ENCODE results near the gene ZNF326. TPM values are rescaled to one million over a fixed set of nuclear protein-coding genes. Genes with fewer than 3 reads are reported as not detected.
"Not testable (repeated sequence)": the region's sequence is repeated elsewhere in the genome, so short reads cannot be mapped to it uniquely, and the experiment has no call there.

ZNF326 gene
- total RNA-seq, 1 experiment from 2014 or later: 26.2 TPM

GRCh38 chr1:89995598-89996449 lies 914 bp downstream of the ZNF326 start:
- Histone ChIP-seq H3K9me3 (ENCODE audit: insufficient read depth, low read depth) (no peaks in the 10 kb centered on the region), H3F3A (ENCODE audit: insufficient read depth, low read depth) (peaks cover 37% of the 10 kb centered on the region), H3K27me3 (ENCODE audit: insufficient read depth, low read depth) (no peaks in the 10 kb centered on the region), H3K4me3 (peak overlapping the region; percentile 70), H3K36me3 (ENCODE audit: low read depth) (peaks cover 43% of the 10 kb centered on the region), H3K4me2 (peak overlapping the region; percentile 98), H3K79me2 (ENCODE audit: low read depth) (peaks cover 69% of the 10 kb centered on the region), H2AFZ (peak overlapping the region; percentile 82), H3K4me1 (replicated peaks; ENCODE audit: insufficient read depth) (peaks cover 78% of the 10 kb centered on the region), H3K27ac (peak overlapping the region; percentile 87), H3K9me2 (ENCODE audit: insufficient read depth) (no peaks in the 10 kb centered on the region), H4K20me1 (ENCODE audit: insufficient read depth) (peaks cover 49% of the 10 kb centered on the region)
- BruUV-seq (replicated peaks): no TSS peak
- intact Hi-C loops (cut with micrococcal nuclease; ENCODE audit: unreplicated experiment): loop anchor here (10.0 kb wide), 2 partner anchors 361 to 391 kb away; partner anchors contain the start of gene LRRC8C
- ChIA-PET CTCF (interaction anchor here (0.5 to 0.6 kb wide), 2 partner anchors 15 to 215 kb away, joined by 3 to 5 read pairs; no protein-coding TSS in a partner anchor), POLR2A (ENCODE audit: unreplicated experiment) (interaction anchor here (0.6 to 0.7 kb wide), 5 partner anchors 23 to 1115 kb away, joined by 3 to 5 read pairs (median 3); no protein-coding TSS in a partner anchor)
- TF ChIP-seq EZH2 (IDR thresholded peaks at IDR 0.05; ENCODE audit: low read depth): no peak
- TF ChIP-seq CTCF (conservative IDR thresholded peaks at IDR 0.05): no peak
- peak in 1 of 2 experiments; percentile 57 for DNase-seq

- Histone ChIP-seq H4K20me1 (ENCODE audit: insufficient read depth) (peaks cover 55% of the 10 kb centered on the region), H3K4me2 (peak overlapping the region; percentile 98), H3F3A (ENCODE audit: insufficient read depth, low read depth) (peaks cover 33% of the 10 kb centered on the region), H2AFZ (no peak overlapping the region), H3K27me3 (ENCODE audit: insufficient read depth, low read depth) (no peaks in the 10 kb centered on the region), H3K27ac (peak overlapping the region; percentile 87), H3K4me3 (peak overlapping the region; percentile 70), H3K79me2 (ENCODE audit: low read depth) (peaks cover 76% of the 10 kb centered on the region), H3K36me3 (ENCODE audit: low read depth) (peaks cover 50% of the 10 kb centered on the region), H3K9me3 (ENCODE audit: insufficient read depth, low read depth) (no peaks in the 10 kb centered on the region), H3K9me2 (ENCODE audit: insufficient read depth) (no peaks in the 10 kb centered on the region), H3K4me1 (replicated peaks; ENCODE audit: insufficient read depth) (peaks cover 78% of the 10 kb centered on the region)
- TF ChIP-seq CTCF (conservative IDR thresholded peaks at IDR 0.05) (no peak), EZH2 (IDR thresholded peaks at IDR 0.05; ENCODE audit: low read depth) (no peak)
- BruUV-seq (replicated peaks): no TSS peak
- CTCF ChIA-PET: interaction anchor here (0.5 to 0.6 kb wide), 2 partner anchors 14 to 216 kb away, joined by 3 to 5 read pairs; no protein-coding TSS in a partner anchor
- intact Hi-C loops (cut with micrococcal nuclease; ENCODE audit: unreplicated experiment): loop anchor here (10.0 kb wide), 2 partner anchors 362 to 392 kb away; partner anchors contain the start of gene LRRC8C
- POLR2A ChIA-PET (ENCODE audit: unreplicated experiment): interaction anchor here (0.6 to 0.7 kb wide), 3 partner anchors 106 to 1116 kb away, joined by 3 to 5 read pairs (median 3); no protein-coding TSS in a partner anchor
- no peak for DNase-seq
These were observed 1.7 kb downstream of the ZNF326 start for GRCh38 chr1:89996450-89997110.

GRCh38 chr1:89997152-89997551 lies 2.2 kb downstream of the ZNF326 start:
- H3K9me3 ChIP-seq (ENCODE audit: insufficient read depth, low read depth); H3K27me3 ChIP-seq (ENCODE audit: insufficient read depth, low read depth); CTCF ChIA-PET; POLR2A ChIA-PET (ENCODE audit: unreplicated experiment); BruUV-seq (replicated peaks); H2AFZ ChIP-seq; DNase-seq; H3K9me2 ChIP-seq (ENCODE audit: insufficient read depth): not testable (repeated sequence)
- Histone ChIP-seq H4K20me1 (ENCODE audit: insufficient read depth) (peaks cover 61% of the 10 kb centered on the region), H3K79me2 (ENCODE audit: low read depth) (peaks cover 82% of the 10 kb centered on the region), H3F3A (ENCODE audit: insufficient read depth, low read depth) (peaks cover 32% of the 10 kb centered on the region; the same call in 1 of the 2 replicates), H3K4me1 (replicated peaks; ENCODE audit: insufficient read depth) (peaks cover 76% of the 10 kb centered on the region), H3K4me3 (peak overlapping the region; percentile 70), H3K36me3 (ENCODE audit: low read depth) (peaks cover 55% of the 10 kb centered on the region), H3K27ac (peak overlapping the region; percentile 87; the same call in 1 of the 2 replicates), H3K4me2 (peak overlapping the region; percentile 98)
- intact Hi-C loops (cut with micrococcal nuclease; ENCODE audit: unreplicated experiment): loop anchor here (10.0 kb wide), 2 partner anchors 362 to 392 kb away; partner anchors contain the start of gene LRRC8C

All from PC-9 (cell line).